Right cardiac atrium (tissue), 5 donors: ENCODE data around the gene CDC73. TPM values are rescaled to one million over a fixed set of nuclear protein-coding genes. Genes with fewer than 3 reads are reported as not detected.
"Not testable (repeated sequence)": the region's sequence is repeated elsewhere in the genome, so short reads cannot be mapped to it uniquely, and the experiment has no call there.

Experiments
- ATAC-seq, 2 donors: fragments of 200-7000 bp; cut with Tn5 transposase; one replicate each; pipeline versions ENCODE4 v1.8.0 to v1.9.1; 2020; ENCODE audit warnings: moderate library complexity in 2 of 2, mild to moderate bottlenecking in 1 of 2
- DNase-seq, 3 donors: peaks; one replicate each; pipeline ENCODE4 v3.0.0-alpha.2; 2020
- H3K27ac ChIP-seq: one replicate; pipeline ENCODE4 v1.5.1; 2013; ENCODE audit warnings: mild to moderate bottlenecking, low read length, control low read depth, moderate library complexity
- H3K27me3 ChIP-seq: one replicate; pipeline ENCODE4 v1.6.1; 2013; ENCODE audit not compliant: control insufficient read depth, insufficient read depth
- H3K4me1 ChIP-seq: one replicate; pipeline ENCODE4 v1.6.1; 2013; ENCODE audit warnings: low read length; ENCODE audit not compliant: control insufficient read depth, insufficient read depth
- H3K4me3 ChIP-seq: one replicate; pipeline ENCODE4 v1.5.1; 2013; ENCODE audit warnings: low read length, control low read depth
- H3K9me3 ChIP-seq: one replicate; pipeline ENCODE4 v1.6.1; 2013; ENCODE audit warnings: low read length; ENCODE audit not compliant: control insufficient read depth
- WGBS: extraction: QIAGEN DNeasy Blood & Tissue Kit; methylation state at CpG from one replicate; pipeline ENCODE4 v1.1.7; 2013; 5-methylcytosine and 5-hydroxymethylcytosine counted together
- intact Hi-C, 4 donors: fragments of 100-400 bp; cut with DNase I; formaldehyde crosslinking; loops; one replicate each; pipeline versions ENCODE4 v1.11.0 to v1.14.0; 2022 to 2023
- polyA plus RNA-seq: library from polyadenylated mRNA; stranded (reverse); fragments of 200-250 nt; gene quantifications from one replicate; pipeline ENCODE4 v1.2.3, GENCODE V29; 2013
- total RNA-seq, 4 donors: library from RNA; stranded (reverse); fragmentation: NEBNext Ultra II Directional; extraction: Animal tissue kit (Norgen Biotek cat#: 25700); gene quantifications; one replicate each; pipeline ENCODE4 v1.2.1, GENCODE V29; 2021
- donor health status: healthy with polysubstance abuse.
- donor health status: DM: no; HTN: yes; CAD: no.
- donor health status: DM: no; HTN: no; CAD: no.
- donor health status: DM: no; HTN: yes; CAD: no; lungs with severe emphysema.
- donor health status: DM: yes; HTN: yes; CAD: no.

CDC73 gene
- total and polyA plus RNA-seq, 5 donors, result 12.4 to 60.9 (median 55.2) TPM

DNA sequence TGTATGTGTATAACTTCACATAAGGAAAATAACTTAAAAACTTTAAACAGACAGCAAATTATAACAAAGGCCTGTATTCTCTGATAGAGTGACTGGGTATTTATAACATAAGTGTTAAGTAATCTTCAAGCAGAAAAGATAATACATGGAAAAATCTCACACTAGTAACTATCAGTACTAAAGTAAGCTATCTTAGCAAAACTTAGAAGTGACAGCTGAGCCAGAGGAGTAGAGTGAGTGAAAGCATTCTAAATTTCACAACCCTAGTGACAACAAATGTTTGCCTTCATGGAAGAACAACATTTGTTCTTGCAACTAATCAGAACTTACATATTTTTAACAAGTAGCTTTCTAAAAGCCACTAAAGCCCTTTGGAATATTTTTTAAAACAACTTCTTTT, 139.1 kb downstream of the CDC73 start:
- intact Hi-C loops, result no loop called here
- peaks cover 3% of the 10 kb centered on the region for H3K4me1 ChIP-seq
- no peak overlapping the region for H3K4me3 ChIP-seq
- H3K9me3 ChIP-seq, result no peaks in the 10 kb centered on the region
- DNase-seq, result no peak
- ATAC-seq, result peak; percentile 77 to 84
- no peaks in the 10 kb centered on the region for H3K27me3 ChIP-seq
- H3K27ac ChIP-seq, result no peak overlapping the region

DNA sequence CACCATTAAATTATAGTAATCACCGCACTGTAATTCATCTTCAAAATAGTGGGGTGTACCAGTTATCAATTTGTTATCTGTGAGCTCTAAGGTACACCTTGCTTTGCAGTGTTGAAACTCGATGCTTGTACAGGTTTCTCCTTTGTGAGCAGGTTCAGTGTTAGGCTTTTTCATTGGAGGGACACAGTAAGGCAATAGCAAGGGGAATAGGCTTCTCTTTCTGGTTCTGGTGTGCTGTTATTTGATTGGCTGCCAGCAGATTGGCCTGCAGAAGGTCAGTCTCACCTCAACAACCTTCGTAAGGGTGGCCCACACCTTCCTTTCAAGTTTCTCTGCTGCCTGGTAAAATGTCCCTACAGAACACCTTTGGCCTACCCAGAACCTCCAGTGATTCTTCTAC, 140.8 kb downstream of the CDC73 start:
- Histone ChIP-seq H3K4me3 (no peak overlapping the region), H3K9me3 (no peaks in the 10 kb centered on the region), H3K27me3 (no peaks in the 10 kb centered on the region), H3K4me1 (peaks cover 3% of the 10 kb centered on the region), H3K27ac (peak overlapping the region; percentile 13)
- ATAC-seq (no peak), DNase-seq (no peak)
- intact Hi-C loops, result no loop called here
- WGBS, result 93% methylated on average over 3 of the region's 3 CpGs

DNA sequence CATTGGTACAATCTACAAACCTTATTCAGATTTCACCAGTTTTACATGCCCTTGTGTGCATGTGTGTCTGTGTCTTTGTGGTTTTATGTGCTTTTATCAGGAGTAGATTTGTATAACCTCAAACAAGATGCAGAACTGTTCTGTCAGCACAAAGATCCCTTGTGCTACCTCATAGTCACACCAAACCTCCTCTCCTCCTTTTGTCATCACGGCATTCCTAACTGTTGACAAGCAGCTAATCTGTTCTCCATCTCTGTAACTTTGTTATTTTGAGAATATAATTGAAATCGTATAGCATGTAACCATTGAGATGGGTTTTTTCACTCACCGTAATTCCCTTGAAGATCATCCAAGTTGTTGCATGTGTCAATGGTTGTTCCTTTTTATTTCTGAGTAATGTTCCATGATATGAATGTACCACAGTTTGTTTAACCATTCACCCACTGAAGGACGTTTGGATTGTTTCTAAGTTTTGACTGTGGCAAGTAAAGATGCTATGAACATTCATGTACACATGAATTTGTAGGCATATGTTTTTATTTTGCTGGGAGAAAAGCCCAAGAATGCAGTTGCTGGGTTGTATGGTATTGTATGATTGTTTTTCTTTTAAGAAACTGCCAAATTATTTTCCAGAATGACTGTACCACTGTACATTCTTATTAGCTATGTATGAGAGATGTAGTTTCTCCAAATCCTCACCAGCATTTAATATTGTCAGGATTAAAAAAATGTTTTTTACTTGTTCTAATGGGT, 142.7 kb downstream of the CDC73 start:
- Histone ChIP-seq H3K27ac (no peak overlapping the region), H3K27me3 (no peaks in the 10 kb centered on the region), H3K4me3 (no peak overlapping the region), H3K9me3 (no peaks in the 10 kb centered on the region), H3K4me1 (peaks cover 3% of the 10 kb centered on the region)
- DNase-seq (no peak), ATAC-seq (no peak)
- intact Hi-C loops, result no loop called here
- WGBS, result 84% methylated on average over 4 of the region's 4 CpGs

DNA sequence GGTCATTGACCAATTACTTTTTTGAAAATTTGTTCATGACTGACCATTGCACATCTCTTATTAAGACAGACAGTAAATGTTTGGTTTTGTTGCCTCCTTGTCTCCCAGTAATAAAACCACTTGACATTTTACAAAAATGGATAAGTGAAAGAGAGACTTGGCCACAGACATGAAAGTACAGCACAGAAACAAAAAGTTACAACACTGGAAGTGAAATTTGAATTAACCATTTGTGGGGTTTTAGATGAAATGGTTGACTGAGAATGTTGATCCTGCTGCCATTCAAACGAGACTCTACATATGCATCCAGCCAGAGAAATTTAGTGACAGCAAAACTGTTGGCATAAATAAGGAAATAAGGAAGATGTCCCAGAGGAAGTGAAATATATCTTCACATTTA, 143.9 kb downstream of the CDC73 start:
- Histone ChIP-seq H3K4me1 (no peaks in the 10 kb centered on the region), H3K27ac (no peak overlapping the region), H3K9me3 (no peaks in the 10 kb centered on the region), H3K4me3 (no peak overlapping the region), H3K27me3 (no peaks in the 10 kb centered on the region)
- ATAC-seq (no peak), DNase-seq (no peak)
- 97% methylated on average over 1 of the region's 1 CpG for WGBS
- intact Hi-C loops, result no loop called here

DNA sequence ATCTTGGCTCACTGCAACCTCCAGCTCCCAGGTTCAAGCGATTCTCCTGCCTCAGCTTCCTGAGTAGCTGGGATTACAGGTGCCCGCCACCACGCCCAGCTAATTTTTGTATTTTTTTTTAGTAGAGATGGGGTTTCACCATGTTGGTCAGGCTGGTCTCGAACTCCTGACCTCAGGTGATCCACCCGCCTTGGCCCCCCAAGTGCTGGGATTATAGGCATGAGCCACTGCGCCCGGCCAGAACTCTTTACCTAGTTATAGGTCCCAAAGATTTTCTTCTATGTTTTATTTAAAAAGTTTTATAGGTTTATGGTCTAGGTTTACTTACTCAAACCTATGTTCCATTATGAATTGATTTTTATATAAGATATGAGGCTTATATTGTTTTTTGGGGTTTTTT, 145.0 kb downstream of the CDC73 start:
- WGBS, result 96% methylated on average over 7 of the region's 7 CpGs
- intact Hi-C loops, ATAC-seq: not testable (repeated sequence)

DNA sequence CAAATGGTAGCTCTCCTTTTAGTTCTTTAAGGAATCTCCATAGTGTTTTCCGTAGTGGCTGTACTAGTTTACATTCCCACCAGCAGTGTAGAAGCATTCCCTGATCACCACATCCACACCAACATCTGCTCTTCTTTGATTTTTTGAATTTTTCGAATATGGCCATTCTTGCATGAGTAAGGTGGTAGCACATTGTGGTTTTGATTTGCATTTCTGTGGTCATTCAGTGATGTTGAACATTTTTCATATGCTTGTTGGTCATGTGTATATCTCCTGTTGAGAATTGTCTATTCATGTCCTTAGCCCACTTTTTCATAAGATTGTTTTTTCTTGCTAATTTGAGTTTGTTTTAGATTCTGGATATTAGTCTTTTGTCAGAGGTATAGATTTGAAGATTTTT, 149.2 kb downstream of the CDC73 start:
- Histone ChIP-seq H3K27ac (no peak overlapping the region), H3K4me3 (no peak overlapping the region), H3K27me3 (no peaks in the 10 kb centered on the region), H3K4me1 (no peaks in the 10 kb centered on the region), H3K9me3 (no peaks in the 10 kb centered on the region)
- ATAC-seq (no peak), DNase-seq (no peak)
- intact Hi-C loops, result no loop called here
- 94% methylated on average over 2 of the region's 2 CpGs for WGBS

More for the DNA sequence above, 145.0 kb downstream of the CDC73 start:
- H3K4me1 ChIP-seq, H3K9me3 ChIP-seq, H3K27ac ChIP-seq, H3K4me3 ChIP-seq, H3K27me3 ChIP-seq: not testable (repeated sequence)
- peak in 1 of 3 donors; percentile 23 for DNase-seq

DNA sequence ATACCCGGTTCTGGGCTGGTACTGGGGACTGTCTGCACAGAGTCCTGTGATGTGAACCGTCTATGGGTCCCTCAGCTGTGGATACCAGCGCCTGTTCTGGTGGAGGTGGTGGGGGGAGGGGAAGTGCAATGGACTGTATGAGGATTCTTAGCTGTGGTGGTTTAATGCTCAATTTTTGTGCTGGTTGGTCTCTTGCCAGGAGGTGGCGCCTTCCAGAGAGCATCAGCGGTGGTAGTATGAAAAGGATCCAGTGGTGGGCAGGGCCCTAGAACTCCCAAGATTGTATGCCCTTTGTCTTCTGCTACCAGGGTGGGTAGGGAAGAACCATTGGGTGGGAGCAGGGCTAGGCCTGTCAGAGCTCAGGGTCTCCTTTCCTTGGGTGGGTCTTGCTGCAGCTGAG, 153.9 kb downstream of the CDC73 start:
- H3K9me3 ChIP-seq, result no peaks in the 10 kb centered on the region
- WGBS, result 87% methylated on average over 5 of the region's 5 CpGs
- no peaks in the 10 kb centered on the region for H3K27me3 ChIP-seq
- DNase-seq (no peak), ATAC-seq (no peak)
- no peak overlapping the region for H3K4me3 ChIP-seq
- no peaks in the 10 kb centered on the region for H3K4me1 ChIP-seq
- intact Hi-C loops, result no loop called here
- no peak overlapping the region for H3K27ac ChIP-seq

DNA sequence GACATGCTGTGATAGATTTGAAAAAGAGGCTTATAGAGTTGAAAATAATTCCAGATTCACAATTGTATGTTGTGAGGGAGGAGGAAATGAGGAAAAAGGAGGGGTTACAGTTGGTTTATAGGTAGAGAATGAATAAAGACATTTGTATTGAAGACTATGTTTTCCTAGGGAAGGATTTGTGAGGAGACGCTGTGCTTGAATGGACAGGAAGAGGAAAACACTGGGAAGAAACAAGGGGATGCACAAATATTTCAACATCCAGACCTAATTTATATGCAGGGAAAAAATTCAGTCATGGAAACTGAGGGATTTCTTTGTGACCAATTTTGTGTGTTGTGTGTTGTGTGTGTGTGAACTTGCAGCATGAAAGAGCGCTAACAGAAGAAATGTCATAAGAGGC, 157.1 kb downstream of the CDC73 start:
- intact Hi-C loops, result no loop called here
- ATAC-seq (no peak), DNase-seq (no peak)
- no peak overlapping the region for H3K4me3 ChIP-seq
- 95% methylated on average over 2 of the region's 2 CpGs for WGBS
- H3K27me3 ChIP-seq, result no peaks in the 10 kb centered on the region
- H3K9me3 ChIP-seq, result no peaks in the 10 kb centered on the region
- no peak overlapping the region for H3K27ac ChIP-seq
- no peaks in the 10 kb centered on the region for H3K4me1 ChIP-seq

DNA sequence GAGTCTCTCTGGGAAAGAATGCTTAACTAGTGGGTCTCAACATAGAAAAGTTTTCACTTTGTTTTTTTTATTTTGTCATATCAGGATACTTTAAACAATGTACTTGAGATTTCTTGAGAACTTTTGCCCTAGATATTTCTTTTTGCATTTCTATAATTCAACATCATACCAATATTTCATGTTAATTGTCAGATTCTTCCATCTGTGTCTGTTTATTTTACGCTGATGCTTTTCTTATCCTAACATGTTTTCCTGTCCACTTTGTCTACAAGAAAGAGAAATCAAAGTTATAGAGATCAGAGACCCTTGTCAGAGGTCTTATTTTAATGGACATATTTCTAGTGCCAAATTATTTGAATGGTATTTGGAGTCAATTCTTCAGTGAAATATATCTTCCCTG, 160.1 kb downstream of the CDC73 start:
- ATAC-seq (no peak), DNase-seq (no peak)
- H3K27ac ChIP-seq, result no peak overlapping the region
- no peaks in the 10 kb centered on the region for H3K9me3 ChIP-seq
- H3K4me1 ChIP-seq, result no peaks in the 10 kb centered on the region
- 88% methylated on average over 1 of the region's 1 CpG for WGBS
- H3K27me3 ChIP-seq, result no peaks in the 10 kb centered on the region
- intact Hi-C loops, result no loop called here
- H3K4me3 ChIP-seq, result no peak overlapping the region

DNA sequence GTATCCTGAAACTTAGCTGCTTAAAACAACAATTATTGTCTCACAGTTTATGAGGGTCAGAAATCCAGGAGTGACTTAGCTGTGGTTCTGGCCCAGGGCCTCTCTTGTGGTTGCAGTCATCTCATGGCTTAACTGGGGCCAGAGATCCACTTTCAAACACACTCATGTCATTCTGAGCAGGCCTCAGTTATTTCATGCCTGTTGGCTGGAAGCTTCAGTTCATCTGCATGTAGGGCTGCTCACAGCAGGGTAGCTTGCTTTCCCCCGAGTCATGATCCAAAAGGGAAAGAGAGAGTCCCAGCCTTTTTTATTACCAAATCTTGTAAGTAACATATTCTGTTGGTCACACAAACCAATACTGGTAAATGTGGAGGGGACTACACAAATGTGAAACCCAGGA, 161.2 kb downstream of the CDC73 start:
- no peaks in the 10 kb centered on the region for H3K9me3 ChIP-seq
- no peak overlapping the region for H3K27ac ChIP-seq
- H3K27me3 ChIP-seq, result no peaks in the 10 kb centered on the region
- no peak for ATAC-seq
- intact Hi-C loops, result no loop called here
- H3K4me3 ChIP-seq, result no peak overlapping the region
- WGBS, result 78% methylated on average over 1 of the region's 1 CpG
- no peak for DNase-seq
- no peaks in the 10 kb centered on the region for H3K4me1 ChIP-seq

DNA sequence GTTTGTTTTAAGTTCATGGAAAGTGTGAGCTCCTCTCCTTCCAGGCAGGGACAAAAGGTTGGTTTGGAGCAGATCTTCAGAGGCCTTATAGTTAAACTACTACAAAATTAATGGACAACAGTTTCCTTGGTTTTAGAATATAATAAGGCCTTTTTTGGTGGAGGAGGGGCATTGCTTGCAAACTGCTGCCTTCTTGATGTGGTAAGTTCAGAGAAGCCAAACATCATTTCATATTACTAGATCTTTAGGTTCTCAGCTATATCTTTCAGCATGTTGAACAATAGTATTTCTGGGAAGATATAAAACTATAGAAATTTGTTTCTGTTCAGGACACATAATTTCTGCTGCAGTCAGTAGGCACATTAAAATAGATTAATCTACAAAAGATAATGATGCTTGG, 162.4 kb downstream of the CDC73 start:
- no peaks in the 10 kb centered on the region for H3K9me3 ChIP-seq
- H3K27ac ChIP-seq, result no peak overlapping the region
- H3K4me3 ChIP-seq, result no peak overlapping the region
- DNase-seq (no peak), ATAC-seq (no peak)
- intact Hi-C loops, result no loop called here
- no peaks in the 10 kb centered on the region for H3K27me3 ChIP-seq
- no peaks in the 10 kb centered on the region for H3K4me1 ChIP-seq

DNA sequence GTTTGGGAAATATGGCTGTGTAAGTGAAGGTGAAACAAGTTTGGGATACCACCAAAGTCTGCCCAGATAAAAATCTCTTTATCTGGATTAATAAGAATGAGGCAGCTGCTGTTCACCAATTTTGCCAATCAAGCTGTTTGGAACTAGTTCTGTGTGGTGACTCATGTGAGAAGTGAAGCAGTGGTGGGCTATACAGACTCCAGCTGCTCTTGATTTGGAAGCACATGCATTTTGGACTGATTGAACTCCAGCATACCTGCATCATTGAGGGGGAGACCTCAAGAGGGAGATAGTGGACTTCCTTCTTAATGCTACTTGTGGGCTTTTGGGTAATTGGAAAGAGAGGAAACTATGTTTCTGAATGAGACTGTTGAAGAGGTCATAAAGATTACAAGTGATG, 163.8 kb downstream of the CDC73 start:
- H3K4me1 ChIP-seq, result no peaks in the 10 kb centered on the region
- H3K27me3 ChIP-seq, result no peaks in the 10 kb centered on the region
- no peak overlapping the region for H3K4me3 ChIP-seq
- DNase-seq, result no peak
- H3K27ac ChIP-seq, result no peak overlapping the region
- intact Hi-C loops, result no loop called here
- ATAC-seq, result no peak
- no peaks in the 10 kb centered on the region for H3K9me3 ChIP-seq
